ENCODE measurements around the gene SYT2. TPM values are rescaled to one million over a fixed set of nuclear protein-coding genes. Genes with fewer than 3 reads are reported as not detected.
"Not testable (repeated sequence)": the region's sequence is repeated elsewhere in the genome, so short reads cannot be mapped to it uniquely, and the experiment has no call there.

Gene SYT2
- total RNA-seq, 2 donors from 2014 or later = not detected

- intact Hi-C loops (cut with DNase I) = no loop called here
- DNase-seq (ENCODE audit: low spot score) = peak; percentile 70
These were observed 93.8 kb downstream of the SYT2 start for GRCh38 chr1:202616355-202616915.

- intact Hi-C loops (cut with DNase I) = loop anchor here in 1 of 2 donors (1.0 kb wide), 1 partner anchor 44 kb away; no protein-coding TSS in a partner anchor
- peak; percentile 83 for DNase-seq (ENCODE audit: low spot score)
These were observed 94.5 kb downstream of the SYT2 start for GRCh38 chr1:202615501-202616354.

GRCh38 chr1:202615208-202615500, 95.1 kb downstream of the SYT2 start:
- DNase-seq (ENCODE audit: low spot score) = peak; percentile 63
- intact Hi-C loops (cut with DNase I) = loop anchor here in 1 of 2 donors (1.0 kb wide), 1 partner anchor 44 kb away; no protein-coding TSS in a partner anchor

- intact Hi-C loops (cut with DNase I) = loop anchor here in 1 of 2 donors (1.0 kb wide), 1 partner anchor 45 kb away; no protein-coding TSS in a partner anchor
- peak; percentile 67 for DNase-seq (ENCODE audit: low spot score)
These were observed 95.7 kb downstream of the SYT2 start for GRCh38 chr1:202614363-202615207.

GRCh38 chr1:202613571-202613970, 96.7 kb downstream of the SYT2 start:
- DNase-seq (ENCODE audit: low spot score) = peak; percentile 63
- intact Hi-C loops (cut with DNase I) = no loop called here

- DNase-seq (ENCODE audit: low spot score); intact Hi-C loops (cut with DNase I): not testable (repeated sequence)
These were observed 98.2 kb downstream of the SYT2 start for GRCh38 chr1:202612036-202612435.

GRCh38 chr1:202605515-202605914, 104.7 kb downstream of the SYT2 start:
- intact Hi-C loops (cut with DNase I) = loop anchor here in 1 of 2 donors (10.0 kb wide), 1 partner anchor 261 kb away; the partner anchor contains the start of genes PPP1R12B and UBE2T

GRCh38 chr1:202603435-202603834, 106.8 kb downstream of the SYT2 start:
- DNase-seq (ENCODE audit: low spot score) = no peak
- intact Hi-C loops (cut with DNase I) = loop anchor here in 1 of 2 donors (10.0 kb wide), 1 partner anchor 259 kb away; the partner anchor contains the start of genes PPP1R12B and UBE2T

More at GRCh38 chr1:202605515-202605914, 104.7 kb downstream of the SYT2 start:
- DNase-seq (ENCODE audit: low spot score) = no peak

- intact Hi-C loops (cut with DNase I) = loop anchor here in 1 of 2 donors (10.0 kb wide), 1 partner anchor 256 kb away; the partner anchor contains the start of genes PPP1R12B and UBE2T
These were observed 109.7 kb downstream of the SYT2 start for GRCh38 chr1:202600432-202601041.

GRCh38 chr1:202599669-202600431, 110.4 kb downstream of the SYT2 start:
- intact Hi-C loops (cut with DNase I) = loop anchor here (5.0 to 10.0 kb wide), 3 partner anchors 98 to 255 kb away; partner anchors contain the start of genes PPP1R12B (in 1 of the 2) and UBE2T (in 1 of the 2)
- DNase-seq (ENCODE audit: low spot score) = no peak

More at GRCh38 chr1:202600432-202601041, 109.7 kb downstream of the SYT2 start:
- no peak for DNase-seq (ENCODE audit: low spot score)

GRCh38 chr1:202597090-202597761, 113.0 kb downstream of the SYT2 start:
- no peak for DNase-seq (ENCODE audit: low spot score)
- intact Hi-C loops (cut with DNase I) = loop anchor here (5.0 to 10.0 kb wide), 2 partner anchors 95 to 102 kb away; no protein-coding TSS in a partner anchor

GRCh38 chr1:202596638-202597037, 113.6 kb downstream of the SYT2 start:
- intact Hi-C loops (cut with DNase I) = loop anchor here (5.0 to 10.0 kb wide), 2 partner anchors 94 to 102 kb away; no protein-coding TSS in a partner anchor
- no peak for DNase-seq (ENCODE audit: low spot score)

- intact Hi-C loops (cut with DNase I) = loop anchor here in 1 of 2 donors (10.0 kb wide), 1 partner anchor 99 kb away; no protein-coding TSS in a partner anchor
- DNase-seq (ENCODE audit: low spot score) = no peak
These were observed 116.4 kb downstream of the SYT2 start for GRCh38 chr1:202593845-202594244.

- intact Hi-C loops (cut with DNase I) = loop anchor here in 1 of 2 donors (10.0 kb wide), 1 partner anchor 97 kb away; no protein-coding TSS in a partner anchor
- DNase-seq (ENCODE audit: low spot score) = no peak
These were observed 118.1 kb downstream of the SYT2 start for GRCh38 chr1:202592146-202592545.

GRCh38 chr1:202591515-202591914, 118.7 kb downstream of the SYT2 start:
- DNase-seq (ENCODE audit: low spot score) = no peak
- intact Hi-C loops (cut with DNase I) = loop anchor here in 1 of 2 donors (10.0 kb wide), 1 partner anchor 97 kb away; no protein-coding TSS in a partner anchor

GRCh38 chr1:202590975-202591411, 119.3 kb downstream of the SYT2 start:
- DNase-seq (ENCODE audit: low spot score) = no peak
- intact Hi-C loops (cut with DNase I) = loop anchor here in 1 of 2 donors (10.0 kb wide), 1 partner anchor 96 kb away; no protein-coding TSS in a partner anchor

GRCh38 chr1:202590126-202590525, 120.1 kb downstream of the SYT2 start:
- DNase-seq (ENCODE audit: low spot score) = no peak
- intact Hi-C loops (cut with DNase I) = loop anchor here in 1 of 2 donors (10.0 kb wide), 1 partner anchor 95 kb away; no protein-coding TSS in a partner anchor

All from posterior vena cava (tissue), 2 donors.